Astrocyte (in vitro differentiated cells and primary cell): ENCODE results near the gene HDGF.

ENCODE experiments used
- EZH2 ChIP-seq: IDR thresholded peaks from 2 replicates; pipeline ENCODE4 v1.6.1; 2012; ENCODE audit warnings: mild to moderate bottlenecking, low read length, inconsistent platforms; ENCODE audit not compliant: insufficient read depth
- TF ChIP-seq, protein P1 (sequence below): IDR thresholded peaks from 2 replicates; pipeline ENCODE4 v1.5.1; 2011; ENCODE audit warnings: low read depth, mild to moderate bottlenecking, inconsistent platforms, low read length, moderate library complexity; ENCODE audit not compliant: insufficient read depth

DNA sequence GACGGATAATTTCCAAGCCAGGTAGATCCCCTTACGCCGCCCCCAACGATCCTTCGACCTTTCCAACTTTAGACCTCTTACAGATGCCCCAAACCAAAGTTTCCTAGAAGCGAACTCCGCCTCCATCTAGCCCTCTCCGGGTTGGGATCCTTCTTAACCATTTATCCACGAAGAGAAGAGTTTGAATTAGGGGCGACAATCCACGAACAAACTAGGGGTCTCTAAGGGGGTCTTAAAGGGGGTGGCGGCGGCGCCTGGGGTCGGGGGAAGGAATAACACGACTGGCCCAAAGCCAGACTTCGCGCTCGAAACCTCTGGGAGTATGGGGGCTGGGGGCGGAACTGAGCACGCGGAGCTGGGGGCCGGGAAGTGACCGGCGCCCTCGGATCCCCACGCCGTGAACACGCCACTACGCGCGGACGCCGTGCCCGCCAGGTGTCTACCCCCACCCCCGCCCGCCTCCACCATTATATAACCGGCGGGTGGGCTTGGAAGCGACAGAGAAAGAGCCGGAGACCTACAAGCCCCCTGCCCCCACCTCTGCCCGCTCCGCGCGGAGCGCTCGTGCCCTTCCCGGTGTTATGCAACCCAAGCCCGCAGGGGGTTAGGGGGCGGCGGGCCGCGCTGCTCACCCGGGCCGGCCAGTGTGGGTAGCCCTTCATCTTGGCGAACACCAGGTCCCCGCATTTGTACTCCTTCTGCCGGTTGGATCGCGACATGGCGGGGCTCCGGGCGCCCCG, 594 bp downstream of the HDGF start:
- TF ChIP-seq, protein P1, sequence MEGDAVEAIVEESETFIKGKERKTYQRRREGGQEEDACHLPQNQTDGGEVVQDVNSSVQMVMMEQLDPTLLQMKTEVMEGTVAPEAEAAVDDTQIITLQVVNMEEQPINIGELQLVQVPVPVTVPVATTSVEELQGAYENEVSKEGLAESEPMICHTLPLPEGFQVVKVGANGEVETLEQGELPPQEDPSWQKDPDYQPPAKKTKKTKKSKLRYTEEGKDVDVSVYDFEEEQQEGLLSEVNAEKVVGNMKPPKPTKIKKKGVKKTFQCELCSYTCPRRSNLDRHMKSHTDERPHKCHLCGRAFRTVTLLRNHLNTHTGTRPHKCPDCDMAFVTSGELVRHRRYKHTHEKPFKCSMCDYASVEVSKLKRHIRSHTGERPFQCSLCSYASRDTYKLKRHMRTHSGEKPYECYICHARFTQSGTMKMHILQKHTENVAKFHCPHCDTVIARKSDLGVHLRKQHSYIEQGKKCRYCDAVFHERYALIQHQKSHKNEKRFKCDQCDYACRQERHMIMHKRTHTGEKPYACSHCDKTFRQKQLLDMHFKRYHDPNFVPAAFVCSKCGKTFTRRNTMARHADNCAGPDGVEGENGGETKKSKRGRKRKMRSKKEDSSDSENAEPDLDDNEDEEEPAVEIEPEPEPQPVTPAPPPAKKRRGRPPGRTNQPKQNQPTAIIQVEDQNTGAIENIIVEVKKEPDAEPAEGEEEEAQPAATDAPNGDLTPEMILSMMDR: no peak
- TF ChIP-seq EZH2: no peak
